Glutamatergic neuron (in vitro differentiated cells): ENCODE data around the gene LUC7L. TPM values are rescaled to one million over a fixed set of nuclear protein-coding genes. Genes with fewer than 3 reads are reported as not detected.

Source experiments
- DNase-seq: peaks from one replicate; pipeline ENCODE4 v3.0.0; 2022
- H3K27ac Mint-ChIP-seq: one replicate; pipeline ENCODE4 v1.8.0; 2020; ENCODE audit warnings: mild to moderate bottlenecking, mixed read lengths, inconsistent platforms; ENCODE audit not compliant: unreplicated experiment
- H3K27me3 Mint-ChIP-seq: one replicate; pipeline ENCODE4 v1.8.0; 2020; ENCODE audit warnings: mild to moderate bottlenecking, moderate library complexity, mixed read lengths, inconsistent platforms; ENCODE audit not compliant: unreplicated experiment
- H3K36me3 Mint-ChIP-seq: one replicate; pipeline ENCODE4 v1.8.0; 2020; ENCODE audit warnings: mild to moderate bottlenecking, mixed read lengths, inconsistent platforms; ENCODE audit not compliant: unreplicated experiment
- H3K4me1 Mint-ChIP-seq: one replicate; pipeline ENCODE4 v1.8.0; 2020; ENCODE audit warnings: mild to moderate bottlenecking, low read depth, mixed read lengths, inconsistent platforms; ENCODE audit not compliant: unreplicated experiment
- H3K4me3 Mint-ChIP-seq: one replicate; pipeline ENCODE4 v1.8.0; 2020; ENCODE audit warnings: mild to moderate bottlenecking, mixed read lengths, inconsistent platforms; ENCODE audit not compliant: unreplicated experiment
- H3K9me3 Mint-ChIP-seq: one replicate; pipeline ENCODE4 v1.8.0; 2020; ENCODE audit warnings: mild to moderate bottlenecking, moderate library complexity, mixed read lengths, inconsistent platforms; ENCODE audit not compliant: unreplicated experiment
- CTCF ChIP-seq: fragments of 200-600 bp; sonication (generic); IDR thresholded peaks from one replicate; pipeline ENCODE4 v1.5.0; 2021; ENCODE audit not compliant: partially characterized antibody, unreplicated experiment
- total RNA-seq: library from RNA; stranded (reverse); fragmentation: NEBNext Ultra II Directional; extraction: Animal tissue kit (Norgen Biotek cat#: 25700); gene quantifications from one replicate; pipeline ENCODE4 v1.2.1, GENCODE V29; 2021; ENCODE audit not compliant: unreplicated experiment

The LUC7L gene
- total RNA-seq, 1 donor from 2014 or later = 213 TPM

- DNase-seq = no peak
- Mint-ChIP-seq H3K27ac (no peak overlapping the region), H3K36me3 (peaks cover 5% of the 10 kb centered on the region), H3K27me3 (peaks cover 11% of the 10 kb centered on the region), H3K9me3 (peaks cover 13% of the 10 kb centered on the region), H3K4me3 (no peak overlapping the region), H3K4me1 (no peaks in the 10 kb centered on the region)
- no peak for TF ChIP-seq CTCF
These were observed 35.8 kb upstream of the LUC7L start for GRCh38 chr16:265002-265529.

- Mint-ChIP-seq H3K4me1 (no peaks in the 10 kb centered on the region), H3K4me3 (no peak overlapping the region), H3K27ac (no peak overlapping the region), H3K9me3 (peaks cover 13% of the 10 kb centered on the region), H3K27me3 (peaks cover 9% of the 10 kb centered on the region), H3K36me3 (peaks cover 5% of the 10 kb centered on the region)
- no peak for TF ChIP-seq CTCF
- no peak for DNase-seq
These were observed 35.2 kb upstream of the LUC7L start for GRCh38 chr16:264440-264951.

GRCh38 chr16:263944-264343, 34.7 kb upstream of the LUC7L start:
- no peak for DNase-seq
- TF ChIP-seq CTCF = no peak
- Mint-ChIP-seq H3K4me3 (no peak overlapping the region), H3K9me3 (peaks cover 13% of the 10 kb centered on the region), H3K4me1 (peaks cover 5% of the 10 kb centered on the region), H3K27me3 (peaks cover 9% of the 10 kb centered on the region), H3K36me3 (peaks cover 5% of the 10 kb centered on the region), H3K27ac (no peak overlapping the region)

- peaks cover 6% of the 10 kb centered on the region for H3K4me1 Mint-ChIP-seq
- TF ChIP-seq CTCF = no peak
- H3K36me3 Mint-ChIP-seq = peaks cover 5% of the 10 kb centered on the region
- H3K27ac Mint-ChIP-seq = no peak overlapping the region
- DNase-seq = no peak
- peaks cover 6% of the 10 kb centered on the region for H3K27me3 Mint-ChIP-seq
- H3K4me3 Mint-ChIP-seq = no peak overlapping the region
- peaks cover 11% of the 10 kb centered on the region for H3K9me3 Mint-ChIP-seq
These were observed 34.0 kb upstream of the LUC7L start for GRCh38 chr16:263182-263774.

- Mint-ChIP-seq H3K27ac (no peak overlapping the region), H3K27me3 (peaks cover under 1% of the 10 kb centered on the region), H3K9me3 (peaks cover 5% of the 10 kb centered on the region), H3K4me1 (peaks cover 8% of the 10 kb centered on the region), H3K36me3 (peaks cover 5% of the 10 kb centered on the region), H3K4me3 (no peak overlapping the region)
- no peak for TF ChIP-seq CTCF
- DNase-seq = no peak
These were observed 33.0 kb upstream of the LUC7L start for GRCh38 chr16:262121-262745.
